SK-N-SH (cell line): ENCODE results near the gene HOXB8. TPM values are rescaled to one million over a fixed set of nuclear protein-coding genes. Genes with fewer than 3 reads are reported as not detected.

Source experiments
- CTCF ChIA-PET: fragments of 300-600, 350-600 bp; formaldehyde crosslinking; extraction: SDS; loops from one replicate; lab custom pipeline; 2021; lab: Yijun Ruan, JAX
- POLR2A ChIA-PET: fragments of 350-600 bp; sonication (Branson Sonifier 250); formaldehyde crosslinking; extraction: SDS; loops from one replicate; lab custom pipeline; 2020; ENCODE audit warnings: antibody characterized with exemption, inconsistent platforms; lab: Yijun Ruan, JAX
- DNase-seq: peaks from one replicate; pipeline ENCODE4 v3.0.0; 2012
- H2AFZ ChIP-seq: fragments of 200-600 bp; sonication (generic); 2 replicates; pipeline ENCODE4 v1.8.1; 2016; ENCODE audit warnings: antibody characterized with exemption, mild to moderate bottlenecking, low read depth
- H3F3A ChIP-seq: fragments of 200-600 bp; sonication (generic); replicated peaks from 2 replicates; pipeline ENCODE3; 2016; ENCODE audit warnings: antibody characterized with exemption, mild to moderate bottlenecking; ENCODE audit not compliant: insufficient read depth
- H3K27ac ChIP-seq, 2 experiments: fragments of 200-500 bp in 1 of 2; fragments of 200-600 bp in 1 of 2; sonication (Bioruptor generic) in 1 of 2; sonication (generic), shearing (Covaris generic) in 1 of 2; 2 replicates each; pipeline versions ENCODE4 v1.5.1 to v1.6.1; 2014 to 2016; ENCODE audit warnings: low read depth in 2 of 2, inconsistent platforms in 1 of 2, low read length in 1 of 2, mild to moderate bottlenecking in 1 of 2, mixed read lengths in 1 of 2
- H3K27me3 ChIP-seq: fragments of 200-600 bp; sonication (generic), shearing (Covaris generic); 2 replicates; pipeline ENCODE4 v1.6.1; 2016; ENCODE audit warnings: mixed run types; ENCODE audit not compliant: insufficient read depth
- H3K36me3 ChIP-seq, 2 experiments: fragments of 200-500 bp in 1 of 2; fragments of 200-600 bp in 1 of 2; sonication (Bioruptor generic) in 1 of 2; sonication (generic) in 1 of 2; replicated peaks in 1 of 2; 2 replicates each; pipeline versions ENCODE3 to v1.5.1; 2014 to 2016; ENCODE audit warnings: low read length in 1 of 2, mild to moderate bottlenecking in 1 of 2; ENCODE audit not compliant: insufficient read depth in 2 of 2, control insufficient read depth in 1 of 2
- H3K4me1 ChIP-seq, 2 experiments: fragments of 200-500 bp in 1 of 2; fragments of 200-600 bp in 1 of 2; sonication (Bioruptor generic) in 1 of 2; sonication (generic), shearing (Covaris generic) in 1 of 2; 2 replicates each; pipeline versions ENCODE4 v1.5.1 to v1.6.1; 2014 to 2016; ENCODE audit warnings: low read depth in 1 of 2, low read length in 1 of 2, mixed run types in 1 of 2; ENCODE audit not compliant: insufficient read depth in 2 of 2, control insufficient read depth in 1 of 2
- H3K4me2 ChIP-seq: fragments of 200-600 bp; sonication (generic), shearing (Covaris generic); 2 replicates; pipeline ENCODE4 v1.6.1; 2017; ENCODE audit warnings: mixed run types
- H3K4me3 ChIP-seq, 2 experiments: fragments of 200-500 bp in 1 of 2; fragments of 200-600 bp in 1 of 2; sonication (Bioruptor generic) in 1 of 2; sonication (generic), shearing (Covaris generic) in 1 of 2; 2 replicates each; pipeline versions ENCODE4 v1.5.1 to v1.8.1; 2014 to 2016; ENCODE audit warnings: low read depth in 2 of 2, inconsistent platforms in 1 of 2, low read length in 1 of 2, mild to moderate bottlenecking in 1 of 2, mixed read lengths in 1 of 2, moderate library complexity in 1 of 2
- H3K79me2 ChIP-seq: fragments of 200-600 bp; sonication (generic); 2 replicates; pipeline ENCODE4 v1.8.1; 2017; ENCODE audit warnings: mild to moderate bottlenecking; ENCODE audit not compliant: insufficient read depth
- H3K9ac ChIP-seq: fragments of 200-600 bp; sonication (generic); 2 replicates; pipeline ENCODE4 v1.6.1; 2017; ENCODE audit warnings: mixed run types
- H3K9me2 ChIP-seq: fragments of 200-600 bp; sonication (generic); 2 replicates; pipeline ENCODE4 v1.6.1; 2017; ENCODE audit warnings: mixed run types
- H3K9me3 ChIP-seq: fragments of 200-600 bp; sonication (generic); 2 replicates; pipeline ENCODE4 v1.6.1; 2017; ENCODE audit warnings: mixed run types, mild to moderate bottlenecking, moderate library complexity
- H4K20me1 ChIP-seq: fragments of 200-600 bp; sonication (generic); 2 replicates; pipeline ENCODE4 v1.6.1; 2017; ENCODE audit warnings: mild to moderate bottlenecking, mixed run types; ENCODE audit not compliant: insufficient read depth
- GATA2 ChIP-seq: sonication (generic); formaldehyde crosslinking; IDR thresholded peaks from 2 replicates; pipeline ENCODE4 v1.5.0; 2020; ENCODE audit warnings: mild to moderate bottlenecking, missing genetic modification reagents
- JUND ChIP-seq: IDR thresholded peaks from 2 replicates; pipeline ENCODE4 v1.4.0; 2012
- MXI1 ChIP-seq: IDR thresholded peaks from 2 replicates; pipeline ENCODE4 v1.6.1; 2012; ENCODE audit warnings: mild to moderate bottlenecking, low read depth, low read length, improper control_type of control experiment
- NFIC ChIP-seq: IDR thresholded peaks from 2 replicates; pipeline ENCODE4 v1.4.0; 2012; ENCODE audit warnings: borderline replicate concordance
- RAD21 ChIP-seq: IDR thresholded peaks from 2 replicates; pipeline ENCODE4 v1.6.1; 2012; ENCODE audit warnings: mild to moderate bottlenecking, low read length
- RCOR1 ChIP-seq: fragments of 150-350 bp; IDR thresholded peaks from 2 replicates; pipeline ENCODE4 v1.6.1; 2017; ENCODE audit warnings: antibody characterized with exemption, low read length
- RFX5 ChIP-seq: IDR thresholded peaks from 2 replicates; pipeline ENCODE4 v1.6.1; 2012; ENCODE audit warnings: mild to moderate bottlenecking, improper control_type of control experiment, low read length
- TAF1 ChIP-seq: IDR thresholded peaks from 2 replicates; pipeline ENCODE4 v1.6.1; 2012; ENCODE audit warnings: low read depth, mild to moderate bottlenecking, low read length, moderate library complexity, borderline replicate concordance
- TEAD4 ChIP-seq: IDR thresholded peaks from 2 replicates; pipeline ENCODE4 v1.4.0; 2012; ENCODE audit warnings: mild to moderate bottlenecking, borderline replicate concordance; ENCODE audit not compliant: insufficient read depth
- WGBS: methylation state at CpG from one replicate; pipeline ENCODE4 v1.1.6; 2017; ENCODE audit warnings: low lambda C conversion rate; 5-methylcytosine and 5-hydroxymethylcytosine counted together
- polyA plus RNA-seq, 3 experiments: library from polyadenylated mRNA; depleted of rRNA; stranded (reverse); fragments of >200 nt; gene quantifications; 2 replicates each; pipeline ENCODE4 v1.2.3, GENCODE V29; 2012
- TF ChIP-seq, protein P1 (sequence below): fragments of 150-350 bp; IDR thresholded peaks from 2 replicates; pipeline ENCODE4 v1.6.1; 2016; ENCODE audit warnings: mild to moderate bottlenecking, low read depth, low read length
- TF ChIP-seq, protein P2 (sequence below): IDR thresholded peaks from 2 replicates; pipeline ENCODE4 v1.6.1; 2012; ENCODE audit warnings: mild to moderate bottlenecking, low read depth, low read length, moderate library complexity
- TF ChIP-seq, protein P3 (sequence below): IDR thresholded peaks from 2 replicates; pipeline ENCODE4 v1.4.0; 2012; ENCODE audit warnings: low read depth, borderline replicate concordance

HOXB8 gene
- polyA plus RNA-seq, 1 of the 3 experiments (the other 2 are of a cell fraction): not detected

DNA sequence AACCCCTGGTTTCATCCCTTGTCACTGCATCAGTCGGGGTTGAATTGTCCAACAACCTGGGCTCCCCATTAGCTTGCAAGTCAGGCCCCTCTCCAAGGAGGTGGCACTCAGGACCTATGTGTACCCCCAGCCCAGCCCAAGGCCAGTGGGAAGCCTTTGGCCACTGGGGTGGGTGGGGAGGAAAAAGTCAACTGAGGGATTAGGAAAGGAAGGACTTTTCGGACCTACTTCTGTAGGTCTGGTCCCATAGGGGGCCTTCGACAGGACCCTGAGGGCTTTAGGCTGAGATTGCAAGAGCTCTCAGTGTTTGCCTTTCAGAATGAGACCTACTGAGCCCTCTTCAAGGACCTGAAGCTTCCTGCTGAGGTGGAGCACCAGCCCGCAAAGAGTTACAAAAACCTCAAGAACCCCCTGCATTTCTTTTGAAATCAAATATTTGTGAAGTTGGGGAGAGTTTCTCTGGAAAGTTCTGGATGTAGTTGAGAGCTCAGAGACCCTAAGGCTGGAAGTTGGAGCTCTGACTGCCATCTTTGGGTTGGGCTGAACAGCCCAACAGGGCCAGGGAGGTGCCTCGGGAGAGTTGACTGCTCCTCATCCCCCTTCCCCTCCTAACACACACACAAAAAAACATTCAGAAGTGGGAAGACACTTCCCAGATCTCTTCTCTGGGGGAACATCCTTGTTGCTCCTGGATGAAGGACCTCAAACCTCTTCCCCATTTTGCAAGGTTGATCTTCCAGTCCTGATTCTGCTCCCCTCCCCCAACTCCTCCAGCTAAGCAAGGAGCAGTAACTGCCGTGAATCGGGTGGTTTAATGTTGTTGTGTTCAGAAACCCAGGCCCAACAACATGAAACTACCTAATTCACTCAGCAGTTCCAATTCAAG lies 16.8 kb upstream of the HOXB8 start:
- H3K27me3 ChIP-seq: peaks cover 100% of the 10 kb centered on the region
- TF ChIP-seq, protein P1, sequence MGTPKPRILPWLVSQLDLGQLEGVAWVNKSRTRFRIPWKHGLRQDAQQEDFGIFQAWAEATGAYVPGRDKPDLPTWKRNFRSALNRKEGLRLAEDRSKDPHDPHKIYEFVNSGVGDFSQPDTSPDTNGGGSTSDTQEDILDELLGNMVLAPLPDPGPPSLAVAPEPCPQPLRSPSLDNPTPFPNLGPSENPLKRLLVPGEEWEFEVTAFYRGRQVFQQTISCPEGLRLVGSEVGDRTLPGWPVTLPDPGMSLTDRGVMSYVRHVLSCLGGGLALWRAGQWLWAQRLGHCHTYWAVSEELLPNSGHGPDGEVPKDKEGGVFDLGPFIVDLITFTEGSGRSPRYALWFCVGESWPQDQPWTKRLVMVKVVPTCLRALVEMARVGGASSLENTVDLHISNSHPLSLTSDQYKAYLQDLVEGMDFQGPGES: no peak
- TF ChIP-seq JUND (no peak), NFIC (no peak), RFX5 (no peak), TAF1 (no peak), RCOR1 (no peak), TEAD4 (no peak), MXI1 (no peak), RAD21 (no peak), GATA2 (no peak)
- TF ChIP-seq, protein P2, sequence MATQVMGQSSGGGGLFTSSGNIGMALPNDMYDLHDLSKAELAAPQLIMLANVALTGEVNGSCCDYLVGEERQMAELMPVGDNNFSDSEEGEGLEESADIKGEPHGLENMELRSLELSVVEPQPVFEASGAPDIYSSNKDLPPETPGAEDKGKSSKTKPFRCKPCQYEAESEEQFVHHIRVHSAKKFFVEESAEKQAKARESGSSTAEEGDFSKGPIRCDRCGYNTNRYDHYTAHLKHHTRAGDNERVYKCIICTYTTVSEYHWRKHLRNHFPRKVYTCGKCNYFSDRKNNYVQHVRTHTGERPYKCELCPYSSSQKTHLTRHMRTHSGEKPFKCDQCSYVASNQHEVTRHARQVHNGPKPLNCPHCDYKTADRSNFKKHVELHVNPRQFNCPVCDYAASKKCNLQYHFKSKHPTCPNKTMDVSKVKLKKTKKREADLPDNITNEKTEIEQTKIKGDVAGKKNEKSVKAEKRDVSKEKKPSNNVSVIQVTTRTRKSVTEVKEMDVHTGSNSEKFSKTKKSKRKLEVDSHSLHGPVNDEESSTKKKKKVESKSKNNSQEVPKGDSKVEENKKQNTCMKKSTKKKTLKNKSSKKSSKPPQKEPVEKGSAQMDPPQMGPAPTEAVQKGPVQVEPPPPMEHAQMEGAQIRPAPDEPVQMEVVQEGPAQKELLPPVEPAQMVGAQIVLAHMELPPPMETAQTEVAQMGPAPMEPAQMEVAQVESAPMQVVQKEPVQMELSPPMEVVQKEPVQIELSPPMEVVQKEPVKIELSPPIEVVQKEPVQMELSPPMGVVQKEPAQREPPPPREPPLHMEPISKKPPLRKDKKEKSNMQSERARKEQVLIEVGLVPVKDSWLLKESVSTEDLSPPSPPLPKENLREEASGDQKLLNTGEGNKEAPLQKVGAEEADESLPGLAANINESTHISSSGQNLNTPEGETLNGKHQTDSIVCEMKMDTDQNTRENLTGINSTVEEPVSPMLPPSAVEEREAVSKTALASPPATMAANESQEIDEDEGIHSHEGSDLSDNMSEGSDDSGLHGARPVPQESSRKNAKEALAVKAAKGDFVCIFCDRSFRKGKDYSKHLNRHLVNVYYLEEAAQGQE: no peak
- TF ChIP-seq, protein P3, sequence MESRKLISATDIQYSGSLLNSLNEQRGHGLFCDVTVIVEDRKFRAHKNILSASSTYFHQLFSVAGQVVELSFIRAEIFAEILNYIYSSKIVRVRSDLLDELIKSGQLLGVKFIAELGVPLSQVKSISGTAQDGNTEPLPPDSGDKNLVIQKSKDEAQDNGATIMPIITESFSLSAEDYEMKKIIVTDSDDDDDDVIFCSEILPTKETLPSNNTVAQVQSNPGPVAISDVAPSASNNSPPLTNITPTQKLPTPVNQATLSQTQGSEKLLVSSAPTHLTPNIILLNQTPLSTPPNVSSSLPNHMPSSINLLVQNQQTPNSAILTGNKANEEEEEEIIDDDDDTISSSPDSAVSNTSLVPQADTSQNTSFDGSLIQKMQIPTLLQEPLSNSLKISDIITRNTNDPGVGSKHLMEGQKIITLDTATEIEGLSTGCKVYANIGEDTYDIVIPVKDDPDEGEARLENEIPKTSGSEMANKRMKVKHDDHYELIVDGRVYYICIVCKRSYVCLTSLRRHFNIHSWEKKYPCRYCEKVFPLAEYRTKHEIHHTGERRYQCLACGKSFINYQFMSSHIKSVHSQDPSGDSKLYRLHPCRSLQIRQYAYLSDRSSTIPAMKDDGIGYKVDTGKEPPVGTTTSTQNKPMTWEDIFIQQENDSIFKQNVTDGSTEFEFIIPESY: no peak
- TF ChIP-seq, all 33 proteins: peak for 0
- H3K4me3 ChIP-seq: no peak overlapping the region
- no peaks in the 10 kb centered on the region for H3K9me2 ChIP-seq
- no peak overlapping the region for H3K4me2 ChIP-seq
- no peaks in the 10 kb centered on the region for H3K36me3 ChIP-seq
- H3K27ac ChIP-seq: no peak overlapping the region
- H2AFZ ChIP-seq: no peak overlapping the region
- DNase-seq: no peak
- no peaks in the 10 kb centered on the region for H3K4me1 ChIP-seq
- H3K9ac ChIP-seq: no peak overlapping the region
- H3F3A ChIP-seq: no peaks in the 10 kb centered on the region
- H3K79me2 ChIP-seq: no peaks in the 10 kb centered on the region
- ChIA-PET POLR2A (no interaction called here), CTCF (interaction anchor here (0.6 to 2.0 kb wide), 9 partner anchors 9 to 324 kb away, joined by 3 to 16 read pairs (median 5); no protein-coding TSS in a partner anchor)
- H3K9me3 ChIP-seq: no peaks in the 10 kb centered on the region
- 5% methylated on average over 7 of the region's 7 CpGs for WGBS
- H4K20me1 ChIP-seq: peaks cover 1% of the 10 kb centered on the region; the same call in 1 of the 2 replicates
